HepG2 (cell line): ENCODE measurements around the gene CA4. TPM values are rescaled to one million over a fixed set of nuclear protein-coding genes. Genes with fewer than 3 reads are reported as not detected.

ENCODE experiments used
- BCL6 ChIP-seq: IDR thresholded peaks from 2 replicates; pipeline ENCODE4 v1.6.1; 2016; ENCODE audit warnings: missing genetic modification reagents, missing compliant biosample characterization
- CENPBD1 ChIP-seq: sonication (generic); formaldehyde crosslinking; IDR thresholded peaks from 2 replicates; pipeline ENCODE4 v1.8.0; 2022; ENCODE audit warnings: missing genetic modification reagents, low read depth, mild to moderate bottlenecking, borderline replicate concordance
- FOXC1 ChIP-seq: sonication (generic); formaldehyde crosslinking; IDR thresholded peaks from 2 replicates; pipeline ENCODE4 v1.8.0; 2022; ENCODE audit warnings: mild to moderate bottlenecking, missing genetic modification reagents, borderline replicate concordance
- FOXO1 ChIP-seq: sonication (generic); formaldehyde crosslinking; IDR thresholded peaks from 2 replicates; pipeline ENCODE4 v1.4.0; 2020; ENCODE audit warnings: missing genetic modification reagents
- FOXO4 ChIP-seq: sonication (generic); formaldehyde crosslinking; conservative IDR thresholded peaks from 2 replicates; pipeline ENCODE4 v1.8.1; 2023; ENCODE audit warnings: missing genetic modification reagents
- HCFC1 ChIP-seq: fragments of 150-350 bp; IDR thresholded peaks from 2 replicates; pipeline ENCODE4 v1.6.1; 2014; ENCODE audit warnings: low read depth, low read length
- LBX2 ChIP-seq: sonication (generic); formaldehyde crosslinking; IDR thresholded peaks from 2 replicates; pipeline ENCODE4 v1.5.0; 2020; ENCODE audit warnings: missing genetic modification reagents, mild to moderate bottlenecking, borderline replicate concordance
- MED8 ChIP-seq: sonication (generic); formaldehyde crosslinking; IDR thresholded peaks from 2 replicates; pipeline ENCODE4 v1.8.1; 2023; ENCODE audit warnings: mild to moderate bottlenecking, missing genetic modification reagents; ENCODE audit not compliant: insufficient replicate concordance
- MXD4 ChIP-seq: IDR thresholded peaks from 2 replicates; pipeline ENCODE4 v1.6.1; 2016; ENCODE audit warnings: mild to moderate bottlenecking, missing biosample characterization, missing genetic modification reagents
- NFYC ChIP-seq: IDR thresholded peaks from 2 replicates; pipeline ENCODE4 v1.6.1; 2016; ENCODE audit warnings: missing genetic modification reagents, missing compliant biosample characterization
- NR1H2 ChIP-seq: sonication (generic); formaldehyde crosslinking; IDR thresholded peaks from 2 replicates; pipeline ENCODE4 v1.8.1; 2022; ENCODE audit warnings: low read depth, missing genetic modification reagents, borderline replicate concordance
- PBX2 ChIP-seq: IDR thresholded peaks from 2 replicates; pipeline ENCODE4 v1.6.1; 2016; ENCODE audit warnings: control low read depth
- PHB2 ChIP-seq: fragments of 450-650 bp; IDR thresholded peaks from 2 replicates; pipeline ENCODE4 v1.6.1; 2018; ENCODE audit not compliant: partially characterized antibody
- RAD51 ChIP-seq: fragments of 450-650 bp; IDR thresholded peaks from 2 replicates; pipeline ENCODE4 v1.6.1; 2016; ENCODE audit warnings: borderline replicate concordance
- RERE ChIP-seq: IDR thresholded peaks from 2 replicates; pipeline ENCODE4 v1.6.1; 2016; ENCODE audit warnings: low read depth, missing genetic modification reagents, missing compliant biosample characterization
- SIX1 ChIP-seq: sonication (generic); formaldehyde crosslinking; IDR thresholded peaks from 2 replicates; pipeline ENCODE4 v1.4.0; 2020; ENCODE audit warnings: missing genetic modification reagents, borderline replicate concordance
- THYN1 ChIP-seq: sonication (generic); formaldehyde crosslinking; IDR thresholded peaks from 2 replicates; pipeline ENCODE4 v1.8.1; 2023; ENCODE audit warnings: low read depth, mild to moderate bottlenecking, moderate library complexity, missing genetic modification reagents, borderline replicate concordance
- ZMAT3 ChIP-seq: sonication (generic); formaldehyde crosslinking; conservative IDR thresholded peaks from 2 replicates; pipeline ENCODE4 v1.7.0; 2021; ENCODE audit warnings: missing genetic modification reagents
- ZNF121 ChIP-seq: sonication (generic); formaldehyde crosslinking; IDR thresholded peaks from 2 replicates; pipeline ENCODE4 v1.5.0; 2020; ENCODE audit warnings: mild to moderate bottlenecking, missing genetic modification reagents
- ZNF652 ChIP-seq: IDR thresholded peaks from 2 replicates; pipeline ENCODE4 v1.6.1; 2016; ENCODE audit warnings: low read depth, borderline replicate concordance
- ZNF788 ChIP-seq: sonication (generic); formaldehyde crosslinking; IDR thresholded peaks from 2 replicates; pipeline ENCODE4 v1.5.0; 2020; ENCODE audit warnings: mild to moderate bottlenecking, missing genetic modification reagents, borderline replicate concordance
- polyA plus RNA-seq, 8 experiments: library from polyadenylated mRNA; depleted of rRNA in 3 of 8; stranded (reverse) in 7 of 8; unstranded in 1 of 8; fragments of >200 nt; fragmentation: Illumina TruSeq in 4 of 8; extraction: Trizol in 4 of 8; gene quantifications; 2 replicates each; pipeline versions ENCODE4 v1.2.1 to v1.2.3, GENCODE V29; 2011 to 2016; ENCODE audit warnings: low read depth in 4 of 8, missing spikeins in 1 of 8, mixed read lengths in 1 of 8; ENCODE audit not compliant: insufficient read depth in 1 of 8
- total RNA-seq, 5 experiments: library from RNA; depleted of rRNA; stranded (reverse); fragments of >200 nt; fragmentation: Illumina TruSeq; extraction: Trizol; gene quantifications; 2 replicates each; pipeline ENCODE4 v1.2.3, GENCODE V29; 2016; ENCODE audit warnings: low read depth in 1 of 5

The CA4 gene
- total and polyA plus RNA-seq, 2 of the 13 experiments (the other 11 are each of a cell fraction or from before 2014, with no cell fraction given), result not detected

GRCh38 chr17:60135151-60135950, 14.4 kb upstream of the CA4 start (continued):
- TF ChIP-seq LBX2 (CRISPR knock-in tag), result peak; percentile 62; the same call in 1 of the 2 replicates
- no peak for TF ChIP-seq FOXO1 (CRISPR knock-in tag)
- TF ChIP-seq MXD4 (CRISPR knock-in tag), result peak; percentile 79
- TF ChIP-seq ZMAT3 (CRISPR knock-in tag), result 0 out of 2 replicates have a peak, but pooled peaks have one; percentile 48
- TF ChIP-seq PHB2, result no peak
- no peak for TF ChIP-seq ZNF121 (CRISPR knock-in tag)
- no peak for TF ChIP-seq THYN1
- TF ChIP-seq FOXC1 (CRISPR knock-in tag), result peak; percentile 87
- TF ChIP-seq BCL6 (CRISPR knock-in tag), result 0 out of 2 replicates have a peak, but pooled peaks have one; percentile 49
- TF ChIP-seq SIX1 (CRISPR knock-in tag), result no peak; the same call in 1 of the 2 replicates
- TF ChIP-seq CENPBD1 (CRISPR knock-in tag), result no peak
- TF ChIP-seq RAD51, result no peak
- peak; percentile 53 for TF ChIP-seq MED8 (CRISPR knock-in tag)
- 0 out of 2 replicates have a peak, but pooled peaks have one; percentile 25 for TF ChIP-seq ZNF652
- TF ChIP-seq RERE, result no peak
- peak; percentile 78 for TF ChIP-seq ZNF788
- TF ChIP-seq HCFC1, result peak; percentile 34; the same call in 1 of the 2 replicates
- peak; percentile 96; the same call in 1 of the 2 replicates for TF ChIP-seq FOXO4 (CRISPR knock-in tag)
- TF ChIP-seq NFYC (CRISPR knock-in tag), result peak; percentile 92
- TF ChIP-seq PBX2 (CRISPR knock-in tag), result no peak
- no peak for TF ChIP-seq NR1H2 (CRISPR knock-in tag)
